GM23248 (cell line): Measurements from ENCODE around the gene SGTB. TPM values are rescaled to one million over a fixed set of nuclear protein-coding genes. Genes with fewer than 3 reads are reported as not detected.

Experiments used
- DNase-seq: peaks from one replicate; pipeline ENCODE4 v3.0.0-alpha.2; 2015
- H2AFZ ChIP-seq: fragments of 200-600 bp; sonication (generic); 2 replicates; pipeline ENCODE4 v1.6.1; 2016; ENCODE audit warnings: antibody characterized with exemption
- H3F3A ChIP-seq: fragments of 200-600 bp; sonication (generic); 2 replicates; pipeline ENCODE4 v1.6.1; 2016; ENCODE audit warnings: mild to moderate bottlenecking, antibody characterized with exemption, mixed run types; ENCODE audit not compliant: insufficient read depth
- H3K27ac ChIP-seq: fragments of 200-600 bp; sonication (generic); 2 replicates; pipeline ENCODE4 v1.5.1; 2016; ENCODE audit warnings: mild to moderate bottlenecking
- H3K27me3 ChIP-seq: fragments of 200-600 bp; sonication (generic); replicated peaks from 2 replicates; pipeline ENCODE4 v1.6.1; 2016; ENCODE audit warnings: mild to moderate bottlenecking; ENCODE audit not compliant: insufficient read depth
- H3K36me3 ChIP-seq: fragments of 200-600 bp; sonication (generic); 2 replicates; pipeline ENCODE4 v1.6.1; 2016; ENCODE audit warnings: low read depth, mild to moderate bottlenecking
- H3K4me1 ChIP-seq: fragments of 200-600 bp; sonication (generic); 2 replicates; pipeline ENCODE4 v1.6.1; 2016; ENCODE audit warnings: mild to moderate bottlenecking; ENCODE audit not compliant: insufficient read depth
- H3K4me2 ChIP-seq: fragments of 200-600 bp; sonication (generic); one replicate; pipeline ENCODE4 v1.6.1; 2016; ENCODE audit warnings: mild to moderate bottlenecking; ENCODE audit not compliant: unreplicated experiment
- H3K4me3 ChIP-seq: fragments of 200-600 bp; sonication (generic); 2 replicates; pipeline ENCODE4 v1.5.1; 2016; ENCODE audit warnings: mild to moderate bottlenecking
- H3K79me2 ChIP-seq: fragments of 200-600 bp; sonication (generic); 2 replicates; pipeline ENCODE4 v1.6.1; 2016; ENCODE audit warnings: mild to moderate bottlenecking; ENCODE audit not compliant: insufficient read depth
- H3K9ac ChIP-seq: fragments of 200-600 bp; sonication (generic); 2 replicates; pipeline ENCODE4 v1.6.1; 2016; ENCODE audit warnings: mild to moderate bottlenecking
- H3K9me2 ChIP-seq: fragments of 200-600 bp; sonication (generic); 2 replicates; pipeline ENCODE4 v1.6.1; 2016; ENCODE audit warnings: mixed run types, mild to moderate bottlenecking, moderate library complexity; ENCODE audit not compliant: insufficient read depth
- H3K9me3 ChIP-seq: fragments of 200-600 bp; sonication (generic); one replicate; pipeline ENCODE4 v1.6.1; 2017; ENCODE audit warnings: low read depth
- H4K20me1 ChIP-seq: fragments of 200-600 bp; sonication (generic); 2 replicates; pipeline ENCODE4 v1.6.0; 2016; ENCODE audit not compliant: insufficient read depth
- EZH2 ChIP-seq: fragments of 200-600 bp; sonication (generic); IDR thresholded peaks from 2 replicates; pipeline ENCODE4 v1.6.1; 2018; ENCODE audit warnings: antibody characterized with exemption, mild to moderate bottlenecking; ENCODE audit not compliant: insufficient read depth, poor library complexity, severe bottlenecking
- EZH2phosphoT487 ChIP-seq: fragments of 200-600 bp; sonication (generic); IDR thresholded peaks from 2 replicates; pipeline ENCODE4 v1.6.1; 2018; ENCODE audit warnings: antibody characterized with exemption, moderate library complexity, mild to moderate bottlenecking, low read depth; ENCODE audit not compliant: insufficient read depth
- WGBS, 2 experiments: methylation state at CpG; one replicate each; pipeline ENCODE4 v1.1.6; 2015 to 2017; ENCODE audit warnings: low lambda C conversion rate in 2 of 2, low coverage in 1 of 2; ENCODE audit errors: missing lambda C conversion rate in 2 of 2; 5-methylcytosine and 5-hydroxymethylcytosine counted together
- in situ Hi-C: fragments of 300-500 bp; cut with MboI; formaldehyde crosslinking; loops from 2 replicates; pipeline ENCODE4 v1.15.0; 2020
- polyA plus RNA-seq: library from polyadenylated mRNA; unstranded; fragments of >200 nt; fragmentation: Nextera tagmentation; extraction: Ambion mirVana; gene quantifications from 2 replicates; pipeline ENCODE4 v1.2.1, GENCODE V29; 2016
- total RNA-seq: library from RNA; depleted of rRNA; stranded (reverse); fragments of >200 nt; shearing (Covaris generic); gene quantifications from 2 replicates; pipeline ENCODE4 v1.2.3, GENCODE V29; 2014

The SGTB gene
- total and polyA plus RNA-seq, 2 experiments from 2014 or later, result 16.3 to 39.9 TPM

- TF ChIP-seq EZH2phosphoT487 (no peak), EZH2 (no peak)
- Histone ChIP-seq H3F3A (no peaks in the 10 kb centered on the region), H3K4me1 (no peaks in the 10 kb centered on the region), H3K9ac (no peak overlapping the region), H3K27ac (no peak overlapping the region), H3K9me2 (no peaks in the 10 kb centered on the region), H3K27me3 (no peaks in the 10 kb centered on the region), H3K4me2 (no peak overlapping the region), H3K36me3 (peaks cover 18% of the 10 kb centered on the region), H2AFZ (no peak overlapping the region), H3K9me3 (no peaks in the 10 kb centered on the region), H4K20me1 (no peaks in the 10 kb centered on the region), H3K4me3 (no peak overlapping the region), H3K79me2 (0 out of 2 replicates have a peak, but pooled peaks cover 2% of the 10 kb centered on the region)
- in situ Hi-C loops, result no loop called here
- no peak for DNase-seq
- WGBS, 2 experiments, result 89 to 93% methylated on average over 2 of the region's 2 CpGs
These were observed 17.2 kb downstream of the SGTB start for GRCh38 chr5:65704621-65705239.

- Histone ChIP-seq H3K4me1 (peaks cover 6% of the 10 kb centered on the region; the same call in 1 of the 2 replicates), H3K9ac (no peak overlapping the region), H3K27me3 (no peaks in the 10 kb centered on the region), H2AFZ (no peak overlapping the region), H3K79me2 (no peaks in the 10 kb centered on the region), H3K36me3 (peaks cover 14% of the 10 kb centered on the region), H3K4me3 (no peak overlapping the region), H3K4me2 (no peak overlapping the region), H3K27ac (no peak overlapping the region), H3K9me2 (no peaks in the 10 kb centered on the region), H3F3A (no peaks in the 10 kb centered on the region), H3K9me3 (no peaks in the 10 kb centered on the region), H4K20me1 (no peaks in the 10 kb centered on the region)
- WGBS, 2 experiments, result 96 to 98% methylated on average over 3 of the region's 3 CpGs
- in situ Hi-C loops, result no loop called here
- TF ChIP-seq EZH2phosphoT487 (no peak), EZH2 (no peak)
- no peak for DNase-seq
These were observed 19.9 kb downstream of the SGTB start for GRCh38 chr5:65702036-65702435.

GRCh38 chr5:65699338-65699737 is 22.6 kb downstream of the SGTB start:
- DNase-seq, result no peak
- 86 to 90% methylated on average over 4 of the region's 4 CpGs for WGBS, 2 experiments
- no peaks in the 10 kb centered on the region for H4K20me1 ChIP-seq
- no peaks in the 10 kb centered on the region for H3K9me3 ChIP-seq
- no peaks in the 10 kb centered on the region for H3K27me3 ChIP-seq
- no peaks in the 10 kb centered on the region for H3F3A ChIP-seq
- no peak overlapping the region for H2AFZ ChIP-seq
- no peak overlapping the region for H3K9ac ChIP-seq
- TF ChIP-seq EZH2phosphoT487 (no peak), EZH2 (no peak)
- in situ Hi-C loops, result no loop called here
- H3K4me1 ChIP-seq, result peaks cover 8% of the 10 kb centered on the region; the same call in 1 of the 2 replicates
- no peak overlapping the region for H3K4me3 ChIP-seq
- no peaks in the 10 kb centered on the region for H3K9me2 ChIP-seq
- no peak overlapping the region for H3K27ac ChIP-seq
- H3K79me2 ChIP-seq, result no peaks in the 10 kb centered on the region
- H3K4me2 ChIP-seq, result no peak overlapping the region
- peaks cover 14% of the 10 kb centered on the region for H3K36me3 ChIP-seq

- Histone ChIP-seq H3K4me1 (peaks cover 8% of the 10 kb centered on the region; the same call in 1 of the 2 replicates), H3K79me2 (no peaks in the 10 kb centered on the region), H3K4me3 (no peak overlapping the region), H3K9me2 (no peaks in the 10 kb centered on the region), H3K27me3 (no peaks in the 10 kb centered on the region), H3K9me3 (no peaks in the 10 kb centered on the region), H3K27ac (no peak overlapping the region), H2AFZ (no peak overlapping the region), H3K9ac (no peak overlapping the region), H3K36me3 (peaks cover 16% of the 10 kb centered on the region), H3K4me2 (peak overlapping the region; percentile 7), H3F3A (no peaks in the 10 kb centered on the region), H4K20me1 (no peaks in the 10 kb centered on the region)
- in situ Hi-C loops, result no loop called here
- DNase-seq, result peak; percentile 28
- TF ChIP-seq EZH2phosphoT487 (no peak), EZH2 (no peak)
These were observed 25.0 kb downstream of the SGTB start for GRCh38 chr5:65696892-65697291.

- no peaks in the 10 kb centered on the region for H3K79me2 ChIP-seq
- H3F3A ChIP-seq, result no peaks in the 10 kb centered on the region
- no peaks in the 10 kb centered on the region for H4K20me1 ChIP-seq
- no peak for TF ChIP-seq EZH2phosphoT487
- TF ChIP-seq EZH2, result no peak
- no peak overlapping the region for H3K4me2 ChIP-seq
- no peak overlapping the region for H3K4me3 ChIP-seq
- no peaks in the 10 kb centered on the region for H3K27me3 ChIP-seq
- no peaks in the 10 kb centered on the region for H3K9me2 ChIP-seq
- no peak overlapping the region for H3K9ac ChIP-seq
- no peak for DNase-seq
- no peak overlapping the region for H3K27ac ChIP-seq
- peaks cover 8% of the 10 kb centered on the region; the same call in 1 of the 2 replicates for H3K4me1 ChIP-seq
- H3K36me3 ChIP-seq, result peaks cover 17% of the 10 kb centered on the region
- in situ Hi-C loops, result no loop called here
- 96 to 99% methylated on average over 4 of the region's 4 CpGs for WGBS, 2 experiments
- H2AFZ ChIP-seq, result no peak overlapping the region
- no peaks in the 10 kb centered on the region for H3K9me3 ChIP-seq
These were observed 26.0 kb downstream of the SGTB start for GRCh38 chr5:65695896-65696295.
